Measurements from ENCODE around the gene SAPCD2.
A peak's percentile ranks its signal among the peaks of the same experiment; 100 is the strongest.
"Not testable (repeated sequence)": the region's sequence is repeated elsewhere in the genome, so short reads cannot be mapped to it uniquely, and the experiment has no call there.

Gene SAPCD2

GRCh38 chr9:137070201-137070905, at the start of gene SAPCD2:
Gene SAPCD2 (minus strand): TSS chr9:137070557. CDS start chr9:137070460, 97 bp downstream.
- H3K4me3 ChIP-seq (ENCODE audit: low read depth, low read length) = peak within 1 kb of the TSS; percentile 80

GRCh38 chr9:137118092-137118603, 47.8 kb upstream of the SAPCD2 start:
- H3K36me3 ChIP-seq (ENCODE audit: control insufficient read depth, insufficient read depth, low read length); H3K4me3 ChIP-seq (ENCODE audit: low read depth, low read length); H3K27ac ChIP-seq (ENCODE audit: low read depth, low read length); H3K9ac ChIP-seq (ENCODE audit: low read length); H3K4me1 ChIP-seq (ENCODE audit: control insufficient read depth, insufficient read depth, low read length); H3K9me3 ChIP-seq (ENCODE audit: control insufficient read depth, insufficient read depth, low read depth, low read length): not testable (repeated sequence)
- H3K27me3 ChIP-seq (ENCODE audit: control insufficient read depth, insufficient read depth, low read length) = peaks cover 30% of the 10 kb centered on the region

More at GRCh38 chr9:137070201-137070905, at the start of gene SAPCD2:
- Histone ChIP-seq H3K27ac (ENCODE audit: low read depth, low read length) (no peak within 1 kb of the TSS), H3K9ac (ENCODE audit: low read length) (peak within 1 kb of the TSS; percentile 69), H3K4me1 (ENCODE audit: control insufficient read depth, insufficient read depth, low read length) (peaks cover 33% of the 10 kb centered on the region), H3K9me3 (ENCODE audit: control insufficient read depth, insufficient read depth, low read depth, low read length) (no peaks in the 10 kb centered on the region), H3K27me3 (ENCODE audit: control insufficient read depth, insufficient read depth, low read length) (peaks cover 11% of the 10 kb centered on the region; the same call in 1 of the 2 replicates), H3K36me3 (ENCODE audit: control insufficient read depth, insufficient read depth, low read length) (peaks cover 12% of the 10 kb centered on the region)

GRCh38 chr9:137117269-137117731, 46.9 kb upstream of the SAPCD2 start:
- H3K27ac ChIP-seq (ENCODE audit: low read depth, low read length) = no peak overlapping the region
- H3K9ac ChIP-seq (ENCODE audit: low read length) = no peak overlapping the region
- no peaks in the 10 kb centered on the region for H3K9me3 ChIP-seq (ENCODE audit: control insufficient read depth, insufficient read depth, low read depth, low read length)
- H3K4me1 ChIP-seq (ENCODE audit: control insufficient read depth, insufficient read depth, low read length) = 0 out of 2 replicates have a peak, but pooled peaks cover 6% of the 10 kb centered on the region
- H3K36me3 ChIP-seq (ENCODE audit: control insufficient read depth, insufficient read depth, low read length) = no peaks in the 10 kb centered on the region
- H3K4me3 ChIP-seq (ENCODE audit: low read depth, low read length) = no peak overlapping the region
- H3K27me3 ChIP-seq (ENCODE audit: control insufficient read depth, insufficient read depth, low read length) = peaks cover 36% of the 10 kb centered on the region

- Histone ChIP-seq H3K9ac (ENCODE audit: low read length) (no peak overlapping the region), H3K27ac (ENCODE audit: low read depth, low read length) (no peak overlapping the region), H3K27me3 (ENCODE audit: control insufficient read depth, insufficient read depth, low read length) (peaks cover 36% of the 10 kb centered on the region), H3K4me3 (ENCODE audit: low read depth, low read length) (no peak overlapping the region), H3K4me1 (ENCODE audit: control insufficient read depth, insufficient read depth, low read length) (0 out of 2 replicates have a peak, but pooled peaks cover 6% of the 10 kb centered on the region), H3K36me3 (ENCODE audit: control insufficient read depth, insufficient read depth, low read length) (no peaks in the 10 kb centered on the region), H3K9me3 (ENCODE audit: control insufficient read depth, insufficient read depth, low read depth, low read length) (no peaks in the 10 kb centered on the region)
Measured at GRCh38 chr9:137116728-137117127, 46.4 kb upstream of the SAPCD2 start.

GRCh38 chr9:137116027-137116507, 45.7 kb upstream of the SAPCD2 start:
- Histone ChIP-seq H3K4me3 (ENCODE audit: low read depth, low read length) (no peak overlapping the region), H3K9ac (ENCODE audit: low read length) (no peak overlapping the region), H3K36me3 (ENCODE audit: control insufficient read depth, insufficient read depth, low read length) (no peaks in the 10 kb centered on the region), H3K9me3 (ENCODE audit: control insufficient read depth, insufficient read depth, low read depth, low read length) (no peaks in the 10 kb centered on the region), H3K27ac (ENCODE audit: low read depth, low read length) (no peak overlapping the region), H3K4me1 (ENCODE audit: control insufficient read depth, insufficient read depth, low read length) (0 out of 2 replicates have a peak, but pooled peaks cover 6% of the 10 kb centered on the region), H3K27me3 (ENCODE audit: control insufficient read depth, insufficient read depth, low read length) (peaks cover 36% of the 10 kb centered on the region)

- no peak overlapping the region for H3K9ac ChIP-seq (ENCODE audit: low read length)
- no peaks in the 10 kb centered on the region for H3K36me3 ChIP-seq (ENCODE audit: control insufficient read depth, insufficient read depth, low read length)
- no peak overlapping the region for H3K27ac ChIP-seq (ENCODE audit: low read depth, low read length)
- H3K4me1 ChIP-seq (ENCODE audit: control insufficient read depth, insufficient read depth, low read length) = 0 out of 2 replicates have a peak, but pooled peaks cover 6% of the 10 kb centered on the region
- peak overlapping the region; percentile 48; the same call in 1 of the 2 replicates for H3K4me3 ChIP-seq (ENCODE audit: low read depth, low read length)
- H3K27me3 ChIP-seq (ENCODE audit: control insufficient read depth, insufficient read depth, low read length) = peaks cover 36% of the 10 kb centered on the region
- H3K9me3 ChIP-seq (ENCODE audit: control insufficient read depth, insufficient read depth, low read depth, low read length) = no peaks in the 10 kb centered on the region
Measured at GRCh38 chr9:137115394-137116026, 45.2 kb upstream of the SAPCD2 start.

- H3K9ac ChIP-seq (ENCODE audit: low read length) = no peak within 1 kb of the TSS
Measured at GRCh38 chr9:137114613-137115393, 44.4 kb upstream of the SAPCD2 start, which contains the start of gene DPP7. Gene DPP7 (minus strand): TSS chr9:137114733. CDS start chr9:137114713, 20 bp downstream.

GRCh38 chr9:137114220-137114612, 43.9 kb upstream of the SAPCD2 start:
- H3K27ac ChIP-seq (ENCODE audit: low read depth, low read length) = no peak overlapping the region

More at GRCh38 chr9:137114613-137115393, 44.4 kb upstream of the SAPCD2 start, which contains the start of gene DPP7:
- Histone ChIP-seq H3K4me1 (ENCODE audit: control insufficient read depth, insufficient read depth, low read length) (0 out of 2 replicates have a peak, but pooled peaks cover 6% of the 10 kb centered on the region), H3K36me3 (ENCODE audit: control insufficient read depth, insufficient read depth, low read length) (no peaks in the 10 kb centered on the region), H3K9me3 (ENCODE audit: control insufficient read depth, insufficient read depth, low read depth, low read length) (no peaks in the 10 kb centered on the region), H3K27me3 (ENCODE audit: control insufficient read depth, insufficient read depth, low read length) (peaks cover 36% of the 10 kb centered on the region), H3K4me3 (ENCODE audit: low read depth, low read length) (peak within 1 kb of the TSS; percentile 48), H3K27ac (ENCODE audit: low read depth, low read length) (no peak within 1 kb of the TSS)

GRCh38 chr9:137113385-137114159, 43.2 kb upstream of the SAPCD2 start:
- no peak overlapping the region for H3K9ac ChIP-seq (ENCODE audit: low read length)
- H3K9me3 ChIP-seq (ENCODE audit: control insufficient read depth, insufficient read depth, low read depth, low read length) = no peaks in the 10 kb centered on the region
- H3K36me3 ChIP-seq (ENCODE audit: control insufficient read depth, insufficient read depth, low read length) = peaks cover 5% of the 10 kb centered on the region; the same call in 1 of the 2 replicates
- no peak overlapping the region for H3K4me3 ChIP-seq (ENCODE audit: low read depth, low read length)
- H3K27ac ChIP-seq (ENCODE audit: low read depth, low read length) = no peak overlapping the region
- 0 out of 2 replicates have a peak, but pooled peaks cover 6% of the 10 kb centered on the region for H3K4me1 ChIP-seq (ENCODE audit: control insufficient read depth, insufficient read depth, low read length)
- peaks cover 36% of the 10 kb centered on the region for H3K27me3 ChIP-seq (ENCODE audit: control insufficient read depth, insufficient read depth, low read length)

More at GRCh38 chr9:137114220-137114612, 43.9 kb upstream of the SAPCD2 start:
- Histone ChIP-seq H3K4me3 (ENCODE audit: low read depth, low read length) (peak overlapping the region; percentile 48; the same call in 1 of the 2 replicates), H3K36me3 (ENCODE audit: control insufficient read depth, insufficient read depth, low read length) (0 out of 2 replicates have a peak, but pooled peaks cover 1% of the 10 kb centered on the region), H3K4me1 (ENCODE audit: control insufficient read depth, insufficient read depth, low read length) (0 out of 2 replicates have a peak, but pooled peaks cover 6% of the 10 kb centered on the region), H3K27me3 (ENCODE audit: control insufficient read depth, insufficient read depth, low read length) (peaks cover 36% of the 10 kb centered on the region), H3K9ac (ENCODE audit: low read length) (no peak overlapping the region), H3K9me3 (ENCODE audit: control insufficient read depth, insufficient read depth, low read depth, low read length) (no peaks in the 10 kb centered on the region)

All from HUES6 (cell line).